GM21825 (cell line): ENCODE measurements around the gene ZSCAN32.

Experiments
- ATAC-seq: cut with Tn5 transposase; IDR thresholded peaks from one replicate; pipeline ENCODE4 v1.9.1; 2021; ENCODE audit warnings: mild to moderate bottlenecking, moderate library complexity; ENCODE audit not compliant: unreplicated experiment

Gene ZSCAN32

GRCh38 chr16:3358871-3359270, 41.9 kb downstream of the ZSCAN32 start:
- no peak for ATAC-seq

GRCh38 chr16:3356118-3356517, 44.7 kb downstream of the ZSCAN32 start:
- ATAC-seq = no peak

- ATAC-seq = no peak
Measured at GRCh38 chr16:3355589-3355988, 45.2 kb downstream of the ZSCAN32 start, which contains the start of gene OR2C1. Gene OR2C1 (plus strand): TSS chr16:3355889. CDS start chr16:3355941, 52 bp downstream.

- no peak for ATAC-seq
Measured at GRCh38 chr16:3349175-3349574, 51.6 kb downstream of the ZSCAN32 start.

- ATAC-seq = no peak
Measured at GRCh38 chr16:3348547-3349167, 52.1 kb downstream of the ZSCAN32 start.

GRCh38 chr16:3347586-3347985, 53.2 kb downstream of the ZSCAN32 start:
- ATAC-seq = no peak

GRCh38 chr16:3346041-3346440, 54.8 kb downstream of the ZSCAN32 start:
- ATAC-seq = no peak
